GM10248 (cell line): Measurements from ENCODE around the gene LEF1.

Experiments
- CTCF ChIA-PET: fragments of 300-600 bp; sonication (Branson Sonifier 250); formaldehyde crosslinking; extraction: SDS; loops from one replicate; lab custom pipeline; 2021; ENCODE audit warnings: antibody characterized with exemption; lab: Yijun Ruan, JAX
- POLR2A ChIA-PET: fragments of 350-650 bp; sonication (Branson Sonifier 250); formaldehyde crosslinking; extraction: SDS; loops from one replicate; lab custom pipeline; 2020; ENCODE audit warnings: antibody characterized with exemption; lab: Yijun Ruan, JAX
- DNase-seq: peaks from one replicate; pipeline ENCODE4 v3.0.0; 2012; ENCODE audit errors: extremely low spot score
- CTCF ChIP-seq: IDR thresholded peaks from 2 replicates; pipeline ENCODE4 v1.5.1; 2012; ENCODE audit warnings: mild to moderate bottlenecking, low read depth; ENCODE audit errors: extremely low read depth, missing control alignments, control extremely low read depth

LEF1 gene

GRCh38 chr4:108100827-108101226 lies 67.9 kb downstream of the LEF1 start:
- DNase-seq, result no peak
- ChIA-PET POLR2A (no interaction called here), CTCF (interaction anchor here (1.2 to 2.9 kb wide), 3 partner anchors 11 to 82 kb away, joined by 3 to 15 read pairs (median 15); no protein-coding TSS in a partner anchor)
- no peak for TF ChIP-seq CTCF

DNA sequence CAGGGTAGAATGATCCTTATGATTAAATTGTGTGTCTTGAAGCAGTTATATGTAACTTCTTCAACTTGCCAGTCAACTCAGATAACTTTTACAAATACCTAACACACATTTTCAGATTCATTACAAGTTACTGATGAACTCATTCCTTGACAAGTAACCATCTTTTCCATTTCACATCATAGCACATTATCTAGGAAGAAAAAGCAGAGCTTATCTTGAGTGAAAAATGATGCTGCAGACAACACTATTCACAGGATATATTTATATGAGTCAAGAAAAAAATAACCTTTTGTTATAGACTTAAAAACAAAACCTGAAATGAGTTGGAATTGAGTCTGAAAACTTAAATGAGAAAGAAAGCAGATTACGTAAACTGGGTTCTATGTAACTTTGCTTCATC lies 68.9 kb downstream of the LEF1 start:
- no peak for TF ChIP-seq CTCF
- ChIA-PET POLR2A (no interaction called here), CTCF (interaction anchor here (0.9 to 2.1 kb wide), 3 partner anchors 8 to 81 kb away, joined by 3 to 5 read pairs (median 5); no protein-coding TSS in a partner anchor)
- no peak for DNase-seq

- DNase-seq, result no peak
- TF ChIP-seq CTCF, result no peak
- POLR2A ChIA-PET, result no interaction called here
- CTCF ChIA-PET, result interaction anchor here (1.0 to 2.3 kb wide), 5 partner anchors 10 to 68 kb away, joined by 3 to 11 read pairs (median 5); no protein-coding TSS in a partner anchor
These were observed 70.7 kb downstream of the LEF1 start for GRCh38 chr4:108097990-108098553.

DNA sequence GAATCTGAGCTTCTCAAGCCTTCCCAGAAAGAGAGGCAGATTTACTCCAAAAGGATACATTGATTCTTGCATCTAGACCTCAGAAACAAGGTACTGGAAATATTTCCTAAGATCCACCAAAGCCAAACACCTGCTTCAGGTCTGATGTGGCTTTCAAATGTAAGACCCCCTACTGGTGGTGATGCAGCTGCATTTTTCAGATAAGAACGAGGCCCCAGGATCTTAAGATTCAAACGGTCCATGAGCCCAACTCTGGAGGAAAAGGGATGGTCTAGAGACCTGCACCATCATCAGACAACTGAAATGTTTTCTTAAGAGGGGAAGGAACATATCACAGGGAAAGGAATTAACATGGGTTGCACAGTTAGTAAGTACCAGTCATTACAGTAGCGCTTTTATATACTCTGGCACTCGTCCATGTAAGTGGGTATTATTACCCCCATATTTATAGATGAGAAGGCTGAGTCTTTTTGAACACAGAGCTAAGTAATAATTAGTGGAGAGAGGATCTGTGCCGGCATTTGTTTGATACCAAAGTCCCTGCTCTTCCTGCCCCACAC lies 73.7 kb downstream of the LEF1 start:
- no peak for TF ChIP-seq CTCF
- ChIA-PET CTCF (interaction anchor here (2.5 to 2.7 kb wide), 2 partner anchors 8 to 21 kb away, joined by 8 to 10 read pairs; no protein-coding TSS in a partner anchor), POLR2A (no interaction called here)
- DNase-seq, result no peak

DNA sequence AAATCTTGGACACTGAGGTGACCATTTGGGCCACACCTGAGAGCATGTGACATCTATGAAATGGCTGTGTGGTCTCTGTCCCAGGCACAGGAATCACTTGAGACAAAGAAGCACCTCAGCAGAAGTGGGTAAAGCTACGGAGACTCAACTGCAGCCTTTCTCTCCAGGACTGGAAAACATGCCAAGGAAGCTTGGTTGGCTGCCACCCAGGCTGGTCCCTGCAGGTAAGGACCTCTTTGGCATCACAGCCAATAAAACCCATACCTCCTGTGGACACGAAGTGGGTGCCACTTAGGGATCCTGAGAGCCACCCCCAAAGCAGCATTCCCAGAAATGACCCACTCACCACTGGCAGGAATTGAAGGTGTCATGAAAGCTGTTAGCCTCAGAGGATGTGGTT lies 74.6 kb downstream of the LEF1 start:
- DNase-seq, result no peak
- ChIA-PET CTCF (interaction anchor here (1.0 to 2.7 kb wide), 4 partner anchors 9 to 22 kb away, joined by 3 to 10 read pairs (median 6); no protein-coding TSS in a partner anchor), POLR2A (no interaction called here)
- no peak for TF ChIP-seq CTCF

GRCh38 chr4:108092288-108092687 lies 76.4 kb downstream of the LEF1 start:
- CTCF ChIA-PET, result interaction anchor here (0.9 to 2.5 kb wide), 4 partner anchors 11 to 65 kb away, joined by 3 to 8 read pairs (median 4); no protein-coding TSS in a partner anchor
- POLR2A ChIA-PET, result no interaction called here
- DNase-seq, result no peak
- no peak for TF ChIP-seq CTCF
